GM12878 (cell line): ENCODE results near the gene ABHD18. TPM values are rescaled to one million over a fixed set of nuclear protein-coding genes. Genes with fewer than 3 reads are reported as not detected.
"Not testable (repeated sequence)": the region's sequence is repeated elsewhere in the genome, so short reads cannot be mapped to it uniquely, and the experiment has no call there.

Source experiments
- ATAC-seq: fragments of 200-7000 bp; cut with Tn5 transposase; 3 replicates; pipeline ENCODE4 v1.9.1; 2020; ENCODE audit warnings: mild to moderate bottlenecking, moderate library complexity
- BruUV-seq: library from RNA; stranded (reverse); fragments of 400-500 nt; replicated peaks from 2 replicates; lab custom pipeline; 2021; lab: Mats Ljungman, UMichigan
- CTCF ChIA-PET: fragments of 300-600 bp; sonication (Branson Sonifier 250); formaldehyde crosslinking; extraction: SDS; loops from one replicate; lab custom pipeline; 2021; ENCODE audit warnings: inconsistent platforms; lab: Yijun Ruan, JAX
- POLR2A ChIA-PET: fragments of 350-600 bp; formaldehyde crosslinking; extraction: SDS; loops from one replicate; lab custom pipeline; 2021; ENCODE audit warnings: inconsistent platforms; lab: Charles Lee
- RAD21 ChIA-PET: fragments of 300-600 bp; sonication (Branson Sonifier 250); formaldehyde crosslinking; loops from one replicate; lab custom pipeline; 2023; ENCODE audit warnings: antibody characterized with exemption; ENCODE audit not compliant: unreplicated experiment; lab: Charles Lee
- SMC1A ChIA-PET: fragments of 300-600 bp; sonication (Branson Sonifier 250); formaldehyde crosslinking; loops from one replicate; lab custom pipeline; 2023; ENCODE audit not compliant: unreplicated experiment, uncharacterized antibody; lab: Charles Lee
- DNase-seq: peaks from one replicate; pipeline ENCODE4 v3.0.0-alpha.2; 2011; ENCODE audit warnings: low read depth, low spot score
- FAIRE-seq: peaks from 3 replicates; lab custom pipeline; 2011; peaks lifted over from hg19 to GRCh38; lab: Jason Lieb, UNC
- H2AFZ ChIP-seq: 2 replicates; pipeline ENCODE4 v1.6.0; 2011; ENCODE audit warnings: low read depth, low read length, control low read depth; ENCODE audit not compliant: control insufficient read depth
- H3K27ac ChIP-seq: 2 replicates; pipeline ENCODE4 v1.5.1; 2011; ENCODE audit warnings: control low read depth; ENCODE audit not compliant: control insufficient read depth, insufficient read depth
- H3K27me3 ChIP-seq, 2 experiments: replicated peaks in 1 of 2; 2 replicates each; pipeline versions ENCODE4 v1.6.0 to v1.6.1; 2011; ENCODE audit warnings: low read length in 1 of 2; ENCODE audit not compliant: control insufficient read depth in 2 of 2, insufficient read depth in 2 of 2
- H3K36me3 ChIP-seq, 2 experiments: 2 replicates each; pipeline ENCODE4 v1.5.1; 2011; ENCODE audit warnings: low read length in 1 of 2; ENCODE audit not compliant: control insufficient read depth in 2 of 2, insufficient read depth in 2 of 2
- H3K4me1 ChIP-seq: 2 replicates; pipeline ENCODE4 v1.6.1; 2011; ENCODE audit warnings: mild to moderate bottlenecking, low read length, moderate library complexity, mixed read lengths; ENCODE audit not compliant: control insufficient read depth, insufficient read depth
- H3K4me2 ChIP-seq: 2 replicates; pipeline ENCODE4 v1.6.0; 2011; ENCODE audit warnings: control low read depth; ENCODE audit not compliant: control insufficient read depth, insufficient read depth
- H3K4me3 ChIP-seq: fragments of 200-600 bp; sonication (generic); 2 replicates; pipeline ENCODE4 v1.5.1; 2016
- H3K79me2 ChIP-seq: 2 replicates; pipeline ENCODE4 v1.6.0; 2011; ENCODE audit warnings: low read length; ENCODE audit not compliant: control insufficient read depth, insufficient read depth
- H3K9ac ChIP-seq: 2 replicates; pipeline ENCODE4 v1.8.0; 2011; ENCODE audit warnings: low read length, control low read depth, mixed read lengths; ENCODE audit not compliant: control insufficient read depth, insufficient read depth
- H3K9me3 ChIP-seq: replicated peaks from 3 replicates; pipeline ENCODE4 v1.5.1; 2011; ENCODE audit warnings: mild to moderate bottlenecking, low read length; ENCODE audit not compliant: control insufficient read depth, insufficient read depth
- H4K20me1 ChIP-seq: 2 replicates; pipeline ENCODE4 v1.6.0; 2011; ENCODE audit not compliant: control insufficient read depth, insufficient read depth
- BCLAF1 ChIP-seq: fragments of 450-650 bp; IDR thresholded peaks from 2 replicates; pipeline ENCODE4 v1.6.1; 2017; ENCODE audit warnings: antibody characterized with exemption, mild to moderate bottlenecking, moderate library complexity
- DPF2 ChIP-seq: fragments of 450-650 bp; IDR thresholded peaks from 2 replicates; pipeline ENCODE4 v1.6.1; 2017; ENCODE audit warnings: mild to moderate bottlenecking
- GATAD2B ChIP-seq: fragments of 450-650 bp; conservative IDR thresholded peaks from 2 replicates; pipeline ENCODE4 v1.6.1; 2017; ENCODE audit warnings: low read depth, mild to moderate bottlenecking, moderate library complexity
- MEF2A ChIP-seq: IDR thresholded peaks from 2 replicates; pipeline ENCODE4 v1.6.1; 2011; ENCODE audit warnings: low read depth, mild to moderate bottlenecking, low read length, moderate library complexity; ENCODE audit not compliant: insufficient read depth
- PBX3 ChIP-seq: IDR thresholded peaks from 2 replicates; pipeline ENCODE4 v1.6.1; 2011; ENCODE audit warnings: mild to moderate bottlenecking, low read depth, low read length, moderate library complexity; ENCODE audit not compliant: insufficient replicate concordance
- WGBS: methylation state at CpG from one replicate; pipeline ENCODE4 v1.1.6; 2016; ENCODE audit warnings: low lambda C conversion rate; ENCODE audit not compliant: insufficient replicate concordance, insufficient coverage; ENCODE audit errors: missing lambda C conversion rate; 5-methylcytosine and 5-hydroxymethylcytosine counted together
- in situ Hi-C: fragments of 300-500 bp; cut with MboI; formaldehyde crosslinking; loops from 9 replicates; pipeline ENCODE4 v1.14.3; 2018; ENCODE audit warnings: mixed read lengths
- intact Hi-C: fragments of 100-400 bp; cut with micrococcal nuclease; formaldehyde crosslinking; loops from one replicate; pipeline ENCODE4 v1.14.2; 2022; ENCODE audit not compliant: unreplicated experiment
- polyA plus RNA-seq, 11 experiments: library from polyadenylated mRNA; depleted of rRNA in 4 of 11; unstranded in 6 of 11; stranded (reverse) in 5 of 11; fragments of >200 nt; fragmentation: Nextera tagmentation in 4 of 11; fragmentation: Illumina TruSeq in 1 of 11; extraction: Ambion mirVana in 4 of 11; extraction: Trizol in 1 of 11; gene quantifications; 1 replicate in 1 of 11; 2 replicates in 10 of 11; pipeline versions ENCODE4 v1.2.1 to v1.2.3, GENCODE V29; 2011 to 2016; ENCODE audit warnings: inconsistent platforms in 2 of 11, missing spikeins in 2 of 11, low read depth in 1 of 11
- total RNA-seq, 4 experiments: library from RNA; depleted of rRNA in 3 of 4; stranded (reverse); fragments of >200 nt in 3 of 4; fragmentation: Illumina TruSeq in 1 of 4; extraction: Trizol in 1 of 4; gene quantifications; 2 replicates each; pipeline versions ENCODE4 v1.2.1 to v1.2.3, GENCODE V29; 2013 to 2021
- TF ChIP-seq, protein P1 (sequence below): fragments of 450-650 bp; IDR thresholded peaks from 2 replicates; pipeline ENCODE4 v1.6.1; 2014; ENCODE audit warnings: mild to moderate bottlenecking

ABHD18 gene
- total and polyA plus RNA-seq, 10 of the 15 experiments (the other 5 are each of a cell fraction or from before 2014, with no cell fraction given) = 3.4 to 13.5 (median 9.6) TPM

DNA sequence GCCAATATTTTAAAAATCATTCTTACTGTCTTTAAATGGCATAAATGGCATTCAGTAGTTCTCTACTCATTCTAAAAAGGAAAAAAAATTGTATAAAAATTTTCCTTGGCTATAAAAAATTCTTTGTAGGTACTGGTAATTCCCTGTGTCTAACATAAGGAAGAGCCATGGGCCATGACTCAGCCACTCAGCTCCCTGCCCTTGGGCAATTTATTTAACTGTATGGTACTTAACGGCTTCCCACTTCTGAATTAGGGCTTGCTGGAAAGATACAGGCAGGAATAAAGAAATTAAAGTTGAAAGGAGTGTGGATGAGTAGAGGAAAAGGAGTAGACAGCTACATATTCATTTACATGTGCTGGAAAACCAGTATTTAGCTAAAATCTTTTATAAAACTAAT, 30.6 kb downstream of the ABHD18 start (continued):
- TF ChIP-seq BCLAF1 (no peak), PBX3 (no peak), MEF2A (no peak), GATAD2B (no peak), DPF2 (no peak)
- TF ChIP-seq, protein P1, sequence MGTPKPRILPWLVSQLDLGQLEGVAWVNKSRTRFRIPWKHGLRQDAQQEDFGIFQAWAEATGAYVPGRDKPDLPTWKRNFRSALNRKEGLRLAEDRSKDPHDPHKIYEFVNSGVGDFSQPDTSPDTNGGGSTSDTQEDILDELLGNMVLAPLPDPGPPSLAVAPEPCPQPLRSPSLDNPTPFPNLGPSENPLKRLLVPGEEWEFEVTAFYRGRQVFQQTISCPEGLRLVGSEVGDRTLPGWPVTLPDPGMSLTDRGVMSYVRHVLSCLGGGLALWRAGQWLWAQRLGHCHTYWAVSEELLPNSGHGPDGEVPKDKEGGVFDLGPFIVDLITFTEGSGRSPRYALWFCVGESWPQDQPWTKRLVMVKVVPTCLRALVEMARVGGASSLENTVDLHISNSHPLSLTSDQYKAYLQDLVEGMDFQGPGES = no peak

- intact Hi-C loops, H3K4me2 ChIP-seq, DNase-seq, H3K27ac ChIP-seq, H3K36me3 ChIP-seq, H3K9ac ChIP-seq, H3K4me3 ChIP-seq, BruUV-seq, in situ Hi-C loops, H4K20me1 ChIP-seq, RAD21 ChIA-PET, H3K9me3 ChIP-seq, FAIRE-seq, H3K27me3 ChIP-seq, ATAC-seq, H3K79me2 ChIP-seq, H2AFZ ChIP-seq, H3K4me1 ChIP-seq: not testable (repeated sequence)
- ChIA-PET CTCF (interaction anchor here (1.2 to 1.9 kb wide), 2 partner anchors 10 to 85 kb away, joined by 4 to 6 read pairs; no protein-coding TSS in a partner anchor), SMC1A (interaction anchor here (1.1 to 1.3 kb wide), 2 partner anchors 31 to 209 kb away, joined by 3 read pairs; partner anchors contain the start of gene ABHD18), POLR2A (interaction anchor here (0.9 kb wide), 1 partner anchor 31 kb away, joined by 3 read pairs; the partner anchor contains the start of gene ABHD18)
- 93% methylated on average over 6 of the region's 6 CpGs for WGBS
Measured at GRCh38 chr4:127996521-127996920, 31.3 kb downstream of the ABHD18 start.
